Large intestine (tissue), 3 donors: ENCODE data around the gene IRF4. TPM values are rescaled to one million over a fixed set of nuclear protein-coding genes. Genes with fewer than 3 reads are reported as not detected.

Experiments
- DNase-seq, 2 donors: peaks; one replicate each; pipeline versions ENCODE4 v3.0.0 to v3.0.0-alpha.2; 2013
- H3K27ac ChIP-seq: one replicate; pipeline ENCODE4 v1.5.1; 2013; ENCODE audit warnings: low read length
- H3K27me3 ChIP-seq: 2 replicates; pipeline ENCODE4 v1.6.1; 2013; ENCODE audit warnings: low read length; ENCODE audit not compliant: control insufficient read depth, insufficient read depth
- H3K36me3 ChIP-seq: 2 replicates; pipeline ENCODE4 v1.6.1; 2013; ENCODE audit warnings: low read length; ENCODE audit not compliant: control insufficient read depth, insufficient read depth
- H3K4me1 ChIP-seq: one replicate; pipeline ENCODE4 v1.6.1; 2013; ENCODE audit warnings: low read length; ENCODE audit not compliant: control insufficient read depth, insufficient read depth
- H3K4me3 ChIP-seq: one replicate; pipeline ENCODE4 v1.5.1; 2013; ENCODE audit warnings: low read length
- H3K9me3 ChIP-seq: one replicate; pipeline ENCODE4 v1.6.1; 2013; ENCODE audit warnings: mild to moderate bottlenecking, low read depth, low read length, moderate library complexity; ENCODE audit not compliant: control insufficient read depth
- WGBS: methylation state at CpG from one replicate; pipeline ENCODE4 v1.1.5; 2013; ENCODE audit warnings: low lambda C conversion rate; ENCODE audit not compliant: insufficient coverage; 5-methylcytosine and 5-hydroxymethylcytosine counted together
- polyA plus RNA-seq: library from polyadenylated mRNA; unstranded; fragments of 120-200 nt; gene quantifications from one replicate; pipeline ENCODE4 v1.2.1, GENCODE V29; 2013

The IRF4 gene
- polyA plus RNA-seq, 1 donor = 0.21 TPM

DNA sequence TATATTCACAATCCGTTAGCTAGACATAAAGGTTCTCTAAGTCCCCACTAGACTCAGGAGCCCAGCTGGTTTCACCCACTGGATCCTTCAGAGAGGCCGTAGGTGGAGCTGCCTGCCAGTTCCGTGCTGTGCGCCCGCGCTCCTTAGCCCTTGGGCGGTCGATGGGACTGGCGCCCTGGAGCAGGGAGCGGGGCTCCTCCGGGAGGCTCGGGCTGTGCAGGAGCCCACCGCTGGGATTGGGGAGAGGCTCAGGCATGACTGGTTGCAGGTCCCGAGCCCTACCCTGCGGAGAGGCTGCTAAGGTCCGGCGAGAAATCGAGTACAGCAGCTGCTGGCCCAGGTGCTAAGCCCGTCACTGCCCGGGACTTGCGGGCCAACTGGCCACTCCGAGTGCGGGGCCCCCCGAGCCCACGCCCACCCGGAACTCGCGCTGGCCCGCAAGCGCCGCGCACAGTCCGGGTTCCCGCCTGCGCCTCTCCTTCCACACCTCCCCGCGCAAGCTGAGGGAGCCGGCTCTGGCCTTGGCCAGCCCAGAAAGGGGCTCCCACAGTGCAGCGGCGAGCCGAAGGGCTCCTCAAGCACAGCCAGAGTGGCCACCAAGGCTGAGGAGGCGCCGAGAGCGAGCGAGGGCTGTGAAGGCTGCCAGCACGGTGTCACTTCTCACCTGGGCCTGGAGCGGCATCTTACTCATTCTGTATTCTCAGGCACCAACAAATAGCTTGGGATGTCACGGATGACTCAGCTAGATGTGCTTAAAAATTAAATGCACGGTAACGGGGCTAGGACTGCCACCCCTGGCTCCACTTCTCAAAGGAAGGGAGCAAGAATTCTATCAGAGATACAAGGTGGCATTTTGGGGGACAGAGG lies 44.1 kb downstream of the IRF4 start:
- DNase-seq = no peak
- no peak overlapping the region for H3K4me3 ChIP-seq
- no peaks in the 10 kb centered on the region for H3K4me1 ChIP-seq
- H3K27me3 ChIP-seq = peaks cover 4% of the 10 kb centered on the region
- H3K9me3 ChIP-seq = peaks cover 3% of the 10 kb centered on the region
- WGBS = no CpG with 5 or more reads among the region's 50 CpGs
- no peaks in the 10 kb centered on the region for H3K36me3 ChIP-seq
- no peak overlapping the region for H3K27ac ChIP-seq

DNA sequence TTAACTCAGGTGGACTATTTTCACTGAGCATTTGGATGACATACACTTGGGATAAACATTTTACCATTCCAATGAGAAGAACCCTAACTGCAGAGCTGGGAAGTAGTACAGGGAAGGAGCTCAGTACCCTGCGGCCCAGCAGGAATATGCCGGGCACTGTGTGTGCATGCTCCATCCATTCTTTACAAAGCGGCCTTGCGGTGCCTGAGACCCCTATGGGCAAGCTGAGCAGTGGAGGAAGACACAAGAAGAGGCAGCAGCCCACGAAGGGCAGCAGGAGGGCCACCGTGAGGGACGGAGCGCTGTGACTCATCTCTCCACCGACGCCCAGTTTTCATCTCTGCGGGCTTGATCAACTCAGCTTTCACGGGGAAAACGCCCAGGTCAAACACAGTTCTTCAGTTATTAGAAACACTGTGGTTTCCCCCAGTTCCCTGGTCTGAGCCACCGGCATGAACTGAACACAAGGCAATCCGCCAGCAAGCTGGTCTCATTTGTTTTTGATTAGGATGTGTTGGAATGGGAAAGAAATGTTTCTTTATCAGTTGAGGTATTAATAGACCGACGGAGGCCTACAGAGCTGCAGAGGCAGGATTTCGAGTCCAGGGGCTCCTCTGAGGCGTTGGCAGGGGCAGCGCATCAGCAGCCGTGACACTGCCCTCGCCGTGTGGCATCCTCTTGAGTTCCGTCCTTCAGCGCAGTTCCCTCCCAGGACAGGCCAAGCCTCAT lies 44.9 kb downstream of the IRF4 start:
- Histone ChIP-seq H3K27ac (no peak overlapping the region), H3K36me3 (no peaks in the 10 kb centered on the region), H3K4me3 (no peak overlapping the region), H3K4me1 (no peaks in the 10 kb centered on the region), H3K9me3 (peaks cover 3% of the 10 kb centered on the region), H3K27me3 (peaks cover 3% of the 10 kb centered on the region)
- no peak for DNase-seq
- WGBS = no CpG with 5 or more reads among the region's 25 CpGs

DNA sequence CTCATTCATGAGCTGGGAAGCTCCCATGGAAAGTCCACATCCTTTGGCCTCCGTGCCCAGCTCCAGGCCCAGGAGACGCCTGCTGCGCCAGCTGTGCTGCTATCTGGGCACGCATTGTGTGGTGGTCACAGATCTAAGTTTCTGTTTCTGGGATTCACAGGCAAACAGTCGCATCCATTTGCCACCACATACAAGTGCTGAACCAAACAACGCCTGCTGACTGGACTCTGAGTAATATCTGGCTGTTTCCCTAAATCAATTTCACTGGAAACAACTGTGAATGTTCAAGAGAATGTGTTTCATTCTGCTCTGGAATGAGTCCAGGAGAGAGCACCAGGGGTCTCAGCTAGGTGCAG lies 45.5 kb downstream of the IRF4 start:
- Histone ChIP-seq H3K36me3 (no peaks in the 10 kb centered on the region), H3K27me3 (no peaks in the 10 kb centered on the region), H3K4me1 (no peaks in the 10 kb centered on the region), H3K4me3 (no peak overlapping the region), H3K9me3 (peaks cover 3% of the 10 kb centered on the region), H3K27ac (no peak overlapping the region)
- DNase-seq = no peak
- WGBS = no CpG with 5 or more reads among the region's 6 CpGs

DNA sequence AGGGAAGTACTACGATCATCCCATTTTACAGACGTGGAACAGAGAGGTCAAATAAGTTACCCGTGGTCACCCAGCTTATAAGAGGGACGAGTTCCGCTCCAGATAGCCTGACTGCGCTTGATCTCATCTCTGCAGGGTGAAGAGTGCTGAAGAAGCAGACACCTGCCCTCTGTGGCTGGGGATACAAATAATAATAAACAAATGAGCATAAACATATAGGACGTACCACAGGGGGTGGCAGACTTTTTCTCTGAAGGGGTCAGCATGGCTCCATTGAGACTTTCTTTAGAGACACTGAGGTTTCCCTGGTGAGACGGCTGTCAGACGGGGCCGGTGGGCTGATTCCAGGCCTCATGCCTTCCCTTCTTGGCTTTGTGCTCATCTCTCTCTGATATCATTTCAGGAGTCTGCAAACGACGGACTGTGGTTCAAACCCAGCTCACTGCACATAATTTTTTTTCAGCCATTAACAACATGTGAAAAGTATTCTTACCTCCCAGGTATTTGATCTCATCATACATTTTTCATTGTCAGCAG lies 47.1 kb downstream of the IRF4 start:
- no peak for DNase-seq
- Histone ChIP-seq H3K27me3 (no peaks in the 10 kb centered on the region), H3K4me3 (no peak overlapping the region), H3K4me1 (no peaks in the 10 kb centered on the region), H3K27ac (no peak overlapping the region), H3K9me3 (peaks cover 3% of the 10 kb centered on the region), H3K36me3 (no peaks in the 10 kb centered on the region)
- WGBS = 100% methylated on average over 1 of the region's 12 CpGs

DNA sequence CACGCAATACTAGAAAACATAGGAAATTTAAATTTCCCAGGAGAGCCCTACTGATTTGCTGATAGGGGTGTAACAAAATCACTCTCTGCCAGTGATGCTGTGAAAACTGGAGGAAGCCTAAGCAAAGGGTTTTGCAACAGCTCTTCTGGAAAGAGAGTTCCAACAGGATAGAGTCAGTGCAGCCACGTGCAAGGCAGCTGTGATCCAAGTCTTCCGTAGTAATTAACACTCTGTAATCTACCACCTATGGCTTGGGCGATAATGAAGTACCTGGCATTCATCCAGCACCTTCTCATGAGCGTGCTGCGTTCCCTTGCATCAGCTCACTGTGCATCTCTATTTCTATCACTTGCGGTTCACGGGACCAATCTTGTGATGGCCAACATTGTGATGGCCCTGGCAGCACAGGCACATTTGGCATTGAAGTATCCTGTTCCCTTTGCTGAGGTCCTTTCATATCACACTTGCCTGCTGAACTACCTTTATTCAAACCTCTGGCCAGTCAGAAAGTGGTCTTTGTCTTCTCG lies 48.2 kb downstream of the IRF4 start:
- 40% methylated on average over 1 of the region's 9 CpGs for WGBS
- H3K27ac ChIP-seq = no peak overlapping the region

DNA sequence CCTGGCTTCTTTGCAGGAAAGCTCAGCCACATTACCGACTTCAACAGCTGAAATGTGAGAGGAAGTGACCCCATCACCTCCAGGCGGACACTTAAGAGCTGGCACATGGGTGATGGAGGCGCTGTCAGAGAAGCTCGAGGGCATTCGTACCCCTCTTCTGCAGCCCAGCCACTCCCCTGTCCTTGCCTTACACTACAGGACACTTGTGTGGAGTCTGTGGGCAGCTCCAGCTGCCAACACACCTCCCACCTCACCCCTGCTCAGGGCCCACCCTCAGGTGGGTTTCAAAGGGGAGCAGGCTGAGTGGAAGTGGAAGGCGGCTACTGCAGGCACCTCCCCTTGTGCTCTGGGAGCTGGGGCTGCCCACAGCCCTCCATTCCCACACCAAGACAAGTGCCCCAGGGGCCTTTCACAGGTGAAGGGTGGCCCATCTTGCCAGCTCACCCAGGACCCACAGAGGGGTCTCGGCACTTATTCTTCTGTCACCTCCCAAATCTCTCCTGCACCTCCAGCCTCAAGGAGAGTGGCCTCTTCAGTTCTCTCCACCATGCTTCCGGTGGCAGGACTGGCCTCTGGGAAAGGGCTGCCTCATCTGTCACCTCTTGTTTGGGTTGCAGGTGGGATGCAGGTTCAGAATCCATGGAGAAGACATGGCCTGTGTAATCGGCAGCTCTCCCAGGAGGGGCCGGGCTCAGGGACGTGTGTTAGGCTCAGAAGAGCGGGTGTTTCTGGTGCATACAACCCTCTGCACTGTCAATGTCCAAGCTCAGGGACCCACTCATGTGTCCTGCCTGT lies 49.8 kb downstream of the IRF4 start:
- Histone ChIP-seq H3K27ac (no peak overlapping the region), H3K9me3 (no peaks in the 10 kb centered on the region), H3K4me3 (no peak overlapping the region), H3K4me1 (no peaks in the 10 kb centered on the region), H3K27me3 (no peaks in the 10 kb centered on the region), H3K36me3 (no peaks in the 10 kb centered on the region)
- DNase-seq = no peak
- no CpG with 5 or more reads among the region's 12 CpGs for WGBS

More for the DNA sequence above, 48.2 kb downstream of the IRF4 start:
- H3K4me3 ChIP-seq = no peak overlapping the region
- DNase-seq = no peak
- peaks cover 3% of the 10 kb centered on the region for H3K9me3 ChIP-seq
- no peaks in the 10 kb centered on the region for H3K36me3 ChIP-seq
- no peaks in the 10 kb centered on the region for H3K27me3 ChIP-seq
- no peaks in the 10 kb centered on the region for H3K4me1 ChIP-seq

DNA sequence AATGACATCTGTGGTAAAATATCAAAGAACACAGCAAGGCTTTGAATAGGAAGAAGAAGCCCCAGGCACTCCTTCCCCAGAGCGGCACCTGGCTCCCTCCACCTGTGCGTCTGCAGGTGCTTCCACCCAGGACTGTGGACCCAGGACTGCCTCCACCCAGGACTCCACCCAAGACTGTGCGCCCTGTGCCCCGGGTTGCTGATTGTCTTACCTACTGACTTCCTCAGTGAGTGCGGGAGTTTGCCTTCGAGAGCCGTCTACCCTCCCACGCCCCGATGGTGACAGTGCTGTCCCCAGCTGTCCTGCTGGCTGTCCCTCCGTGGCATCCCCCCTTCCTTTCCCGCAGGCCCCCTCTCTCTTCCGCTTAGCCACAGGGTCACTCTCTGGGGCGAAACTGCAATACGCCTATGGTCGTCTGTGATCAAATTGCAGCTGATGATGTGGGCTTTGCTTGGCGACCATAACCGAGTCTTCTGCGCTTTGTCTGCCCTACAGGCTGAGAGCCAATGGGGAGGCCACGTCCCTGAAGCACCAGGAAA lies 52.1 kb downstream of the IRF4 start:
- Histone ChIP-seq H3K27ac (no peak overlapping the region), H3K36me3 (no peaks in the 10 kb centered on the region), H3K4me1 (no peaks in the 10 kb centered on the region), H3K9me3 (no peaks in the 10 kb centered on the region), H3K27me3 (no peaks in the 10 kb centered on the region), H3K4me3 (no peak overlapping the region)
- no CpG with 5 or more reads among the region's 19 CpGs for WGBS
- DNase-seq = no peak

DNA sequence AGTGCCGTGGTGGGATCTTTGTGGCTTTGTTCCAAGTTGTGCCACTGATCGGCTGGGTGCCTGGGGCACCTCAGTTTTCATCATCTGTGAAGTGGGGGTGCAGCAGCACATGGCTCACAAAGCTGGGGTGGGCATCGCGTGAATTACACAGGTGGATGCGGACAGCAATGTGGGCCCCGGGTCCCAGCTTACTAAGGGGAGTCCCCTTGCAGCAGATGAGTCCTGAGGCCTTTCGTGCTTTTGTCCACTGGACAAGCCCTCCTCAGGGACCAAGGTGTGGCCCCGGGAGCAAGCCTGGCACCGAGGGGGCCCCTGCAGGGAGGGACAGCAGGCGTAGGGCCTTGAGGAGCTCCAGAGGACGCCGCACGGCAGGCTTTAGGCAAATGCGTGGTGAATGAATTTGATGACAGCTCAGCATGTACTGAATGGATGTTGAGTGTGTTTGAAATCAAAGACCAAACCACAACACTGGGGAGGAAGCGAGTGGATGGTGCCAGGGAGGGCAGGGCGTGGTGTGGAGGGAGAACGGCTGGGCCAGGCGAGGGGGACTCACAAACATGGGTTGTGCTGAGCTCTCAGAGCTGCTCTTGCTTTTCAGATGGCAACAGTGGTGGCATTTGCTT lies 53.2 kb downstream of the IRF4 start:
- no peaks in the 10 kb centered on the region for H3K27me3 ChIP-seq
- no peak for DNase-seq
- no peak overlapping the region for H3K27ac ChIP-seq
- no CpG with 5 or more reads among the region's 18 CpGs for WGBS
- H3K4me1 ChIP-seq = no peaks in the 10 kb centered on the region
- no peak overlapping the region for H3K4me3 ChIP-seq
- H3K9me3 ChIP-seq = peaks cover 9% of the 10 kb centered on the region
- no peaks in the 10 kb centered on the region for H3K36me3 ChIP-seq

DNA sequence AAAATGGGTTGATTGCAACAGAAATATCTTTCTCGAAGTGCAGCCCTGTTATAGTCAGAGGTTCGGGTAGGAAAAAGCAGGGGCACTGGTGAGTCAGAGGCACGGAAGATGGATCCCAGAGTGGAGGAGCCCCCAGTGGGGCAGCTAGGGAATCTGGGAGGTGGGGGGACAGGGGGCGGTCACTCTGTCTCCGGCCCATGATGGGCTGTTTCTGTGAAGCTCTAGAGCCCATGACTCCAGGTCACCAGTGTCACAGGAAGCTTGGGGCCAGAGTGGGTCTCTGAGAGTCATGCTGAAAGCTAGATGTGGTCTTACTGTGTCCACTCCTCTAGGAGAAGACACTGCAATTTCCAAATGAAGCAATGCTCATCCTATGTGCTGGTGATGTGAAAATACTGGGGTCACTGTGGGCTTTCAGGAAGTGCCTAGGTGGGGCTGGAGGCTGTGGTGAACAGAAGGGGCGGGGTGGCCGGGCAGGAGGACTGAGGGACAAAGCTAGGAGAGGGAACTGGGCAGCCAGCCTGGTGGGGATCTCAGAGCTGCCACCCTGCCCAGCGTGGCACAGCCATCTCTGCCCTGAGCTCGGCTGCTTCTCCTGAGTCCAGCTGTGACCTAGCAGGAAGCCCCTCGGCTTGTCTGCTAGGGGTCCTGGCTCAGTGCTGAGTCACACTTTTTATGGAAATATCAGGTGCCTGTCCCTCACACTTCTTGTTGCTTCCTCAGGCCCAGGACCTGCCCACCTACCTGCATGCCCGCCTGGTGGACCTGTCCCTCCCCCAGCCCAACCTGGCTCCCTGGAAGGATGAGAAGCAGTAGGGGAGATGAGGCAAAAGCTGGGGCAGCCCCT lies 54.2 kb downstream of the IRF4 start:
- peaks cover 12% of the 10 kb centered on the region for H3K9me3 ChIP-seq
- DNase-seq = no peak
- H3K4me3 ChIP-seq = no peak overlapping the region
- H3K36me3 ChIP-seq = no peaks in the 10 kb centered on the region
- H3K27me3 ChIP-seq = no peaks in the 10 kb centered on the region
- no peak overlapping the region for H3K27ac ChIP-seq
- no peaks in the 10 kb centered on the region for H3K4me1 ChIP-seq
- no CpG with 5 or more reads among the region's 11 CpGs for WGBS
